OCI-LY3 (cell line): ENCODE results near the gene CCDC106.

ENCODE experiments used
- H2AFZ ChIP-seq: fragments of 200-600, 300-600 bp; shearing (Covaris generic); 2 replicates; pipeline ENCODE4 v1.6.0; 2014; ENCODE audit warnings: antibody characterized with exemption, low read depth, low read length
- H3K27ac ChIP-seq: fragments of 200-600, 300-600 bp; sonication (generic); 2 replicates; pipeline ENCODE4 v1.5.1; 2014; ENCODE audit warnings: mild to moderate bottlenecking, low read length, moderate library complexity, mixed read lengths
- H3K27me3 ChIP-seq: fragments of 200-600, 300-600 bp; sonication (generic); 2 replicates; pipeline ENCODE4 v1.6.1; 2014; ENCODE audit warnings: low read depth, low read length, mixed read lengths
- H3K36me3 ChIP-seq: fragments of 200-600, 300-600 bp; sonication (generic); replicated peaks from 2 replicates; pipeline ENCODE3; 2014; ENCODE audit warnings: low read depth, low read length, mixed read lengths
- H3K4me1 ChIP-seq: fragments of 300-600, 200-600 bp; sonication (generic); 2 replicates; pipeline ENCODE4 v1.6.1; 2014; ENCODE audit warnings: low read length, mixed read lengths
- H3K4me2 ChIP-seq: fragments of 200-600, 300-600 bp; sonication (generic); 2 replicates; pipeline ENCODE4 v1.6.1; 2014; ENCODE audit warnings: low read length, mixed read lengths
- H3K4me3 ChIP-seq: fragments of 300-600, 200-600 bp; sonication (generic); 2 replicates; pipeline ENCODE4 v1.5.1; 2014; ENCODE audit warnings: antibody characterized with exemption, mild to moderate bottlenecking, low read length, moderate library complexity
- H3K79me2 ChIP-seq: fragments of 300-600, 200-600 bp; shearing (Covaris generic); 2 replicates; pipeline ENCODE4 v1.6.1; 2014; ENCODE audit warnings: mild to moderate bottlenecking, low read length, mixed read lengths
- H3K9ac ChIP-seq: fragments of 300-600, 200-600 bp; shearing (Covaris generic); 2 replicates; pipeline ENCODE4 v1.6.0; 2014; ENCODE audit warnings: mild to moderate bottlenecking, low read length, moderate library complexity
- H3K9me3 ChIP-seq: fragments of 200-600, 300-600 bp; shearing (Covaris generic); 2 replicates; pipeline ENCODE4 v1.6.1; 2014; ENCODE audit warnings: low read length, mixed read lengths; ENCODE audit not compliant: insufficient read depth
- H4K20me1 ChIP-seq: fragments of 200-600, 300-600 bp; sonication (generic); 2 replicates; pipeline ENCODE4 v1.6.1; 2016; ENCODE audit warnings: low read length, mixed read lengths; ENCODE audit not compliant: insufficient read depth
- EZH2phosphoT487 ChIP-seq: fragments of 200-600 bp; shearing (Covaris generic); IDR thresholded peaks from 2 replicates; pipeline ENCODE4 v1.6.1; 2018; ENCODE audit warnings: antibody characterized with exemption, mixed run types, low read depth
- TF ChIP-seq, protein P1 (sequence below): fragments of 200-600, 300-600 bp; sonication (generic); IDR thresholded peaks from 2 replicates; pipeline ENCODE4 v1.5.1; 2014; ENCODE audit warnings: antibody characterized with exemption, low read length, low read depth

CCDC106 gene

DNA sequence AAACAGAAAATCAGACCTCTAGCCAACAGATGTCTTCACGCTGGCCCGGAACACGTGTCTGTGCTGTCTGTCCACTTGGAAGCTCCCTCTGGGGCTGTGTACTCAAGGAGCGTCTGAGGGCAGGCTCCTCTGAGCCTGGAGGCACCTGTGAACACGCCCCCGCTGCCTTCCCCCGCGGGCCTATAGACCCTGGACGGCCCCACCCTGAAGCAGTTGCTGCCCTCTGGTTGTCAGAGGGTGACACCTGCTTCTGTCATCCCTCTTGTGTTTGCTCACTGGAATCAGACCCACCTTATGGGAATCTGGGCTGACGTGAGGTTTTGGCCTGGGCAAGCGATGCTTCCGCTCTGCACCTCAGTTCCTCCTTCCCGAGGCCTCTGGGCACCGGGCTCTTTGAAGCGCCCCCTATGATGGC, 46.2 kb downstream of the CCDC106 start:
- Histone ChIP-seq H3K9me3 (no peaks in the 10 kb centered on the region), H3K4me2 (no peak overlapping the region), H3K27me3 (no peaks in the 10 kb centered on the region), H3K79me2 (0 out of 2 replicates have a peak, but pooled peaks cover 7% of the 10 kb centered on the region), H2AFZ (no peak overlapping the region), H4K20me1 (peaks cover 18% of the 10 kb centered on the region), H3K4me1 (no peaks in the 10 kb centered on the region), H3K36me3 (peaks cover 85% of the 10 kb centered on the region), H3K9ac (no peak overlapping the region), H3K4me3 (no peak overlapping the region), H3K27ac (no peak overlapping the region)
- TF ChIP-seq, protein P1, sequence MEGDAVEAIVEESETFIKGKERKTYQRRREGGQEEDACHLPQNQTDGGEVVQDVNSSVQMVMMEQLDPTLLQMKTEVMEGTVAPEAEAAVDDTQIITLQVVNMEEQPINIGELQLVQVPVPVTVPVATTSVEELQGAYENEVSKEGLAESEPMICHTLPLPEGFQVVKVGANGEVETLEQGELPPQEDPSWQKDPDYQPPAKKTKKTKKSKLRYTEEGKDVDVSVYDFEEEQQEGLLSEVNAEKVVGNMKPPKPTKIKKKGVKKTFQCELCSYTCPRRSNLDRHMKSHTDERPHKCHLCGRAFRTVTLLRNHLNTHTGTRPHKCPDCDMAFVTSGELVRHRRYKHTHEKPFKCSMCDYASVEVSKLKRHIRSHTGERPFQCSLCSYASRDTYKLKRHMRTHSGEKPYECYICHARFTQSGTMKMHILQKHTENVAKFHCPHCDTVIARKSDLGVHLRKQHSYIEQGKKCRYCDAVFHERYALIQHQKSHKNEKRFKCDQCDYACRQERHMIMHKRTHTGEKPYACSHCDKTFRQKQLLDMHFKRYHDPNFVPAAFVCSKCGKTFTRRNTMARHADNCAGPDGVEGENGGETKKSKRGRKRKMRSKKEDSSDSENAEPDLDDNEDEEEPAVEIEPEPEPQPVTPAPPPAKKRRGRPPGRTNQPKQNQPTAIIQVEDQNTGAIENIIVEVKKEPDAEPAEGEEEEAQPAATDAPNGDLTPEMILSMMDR: no peak
- no peak for TF ChIP-seq EZH2phosphoT487

DNA sequence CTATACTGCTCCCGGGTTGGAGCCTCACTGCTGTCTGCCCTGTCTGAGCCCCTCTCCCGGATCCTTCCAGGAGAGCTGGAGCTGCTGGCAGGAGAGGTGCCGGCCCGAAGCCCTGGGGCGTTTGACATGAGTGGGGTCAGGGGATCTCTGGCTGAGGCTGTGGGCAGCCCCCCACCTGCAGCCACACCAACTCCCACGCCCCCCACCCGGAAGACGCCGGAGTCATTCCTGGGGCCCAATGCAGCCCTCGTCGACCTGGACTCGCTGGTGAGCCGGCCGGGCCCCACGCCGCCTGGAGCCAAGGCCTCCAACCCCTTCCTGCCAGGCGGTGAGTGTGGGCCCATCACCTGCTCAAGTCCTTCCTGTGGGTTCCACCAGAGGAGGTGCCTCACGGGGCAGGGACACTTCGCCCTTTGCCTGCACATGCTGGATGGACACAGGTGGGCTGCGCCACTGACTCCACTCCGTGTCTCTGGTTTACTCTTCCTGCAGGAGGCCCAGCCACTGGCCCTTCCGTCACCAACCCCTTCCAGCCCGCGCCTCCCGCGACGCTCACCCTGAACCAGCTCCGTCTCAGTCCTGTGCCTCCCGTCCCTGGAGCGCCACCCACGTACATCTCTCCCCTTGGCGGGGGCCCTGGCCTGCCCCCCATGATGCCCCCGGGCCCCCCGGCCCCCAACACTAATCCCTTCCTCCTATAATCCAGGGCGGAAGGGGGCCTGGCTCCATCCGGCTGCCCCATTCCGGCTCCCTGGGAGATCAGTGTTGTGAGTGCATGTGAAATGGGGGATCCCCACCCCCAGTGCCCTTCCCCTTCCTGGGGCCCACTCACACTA, 46.9 kb downstream of the CCDC106 start:
- peaks cover 84% of the 10 kb centered on the region for H3K36me3 ChIP-seq
- no peak for TF ChIP-seq EZH2phosphoT487
- TF ChIP-seq, protein P1: no peak

DNA sequence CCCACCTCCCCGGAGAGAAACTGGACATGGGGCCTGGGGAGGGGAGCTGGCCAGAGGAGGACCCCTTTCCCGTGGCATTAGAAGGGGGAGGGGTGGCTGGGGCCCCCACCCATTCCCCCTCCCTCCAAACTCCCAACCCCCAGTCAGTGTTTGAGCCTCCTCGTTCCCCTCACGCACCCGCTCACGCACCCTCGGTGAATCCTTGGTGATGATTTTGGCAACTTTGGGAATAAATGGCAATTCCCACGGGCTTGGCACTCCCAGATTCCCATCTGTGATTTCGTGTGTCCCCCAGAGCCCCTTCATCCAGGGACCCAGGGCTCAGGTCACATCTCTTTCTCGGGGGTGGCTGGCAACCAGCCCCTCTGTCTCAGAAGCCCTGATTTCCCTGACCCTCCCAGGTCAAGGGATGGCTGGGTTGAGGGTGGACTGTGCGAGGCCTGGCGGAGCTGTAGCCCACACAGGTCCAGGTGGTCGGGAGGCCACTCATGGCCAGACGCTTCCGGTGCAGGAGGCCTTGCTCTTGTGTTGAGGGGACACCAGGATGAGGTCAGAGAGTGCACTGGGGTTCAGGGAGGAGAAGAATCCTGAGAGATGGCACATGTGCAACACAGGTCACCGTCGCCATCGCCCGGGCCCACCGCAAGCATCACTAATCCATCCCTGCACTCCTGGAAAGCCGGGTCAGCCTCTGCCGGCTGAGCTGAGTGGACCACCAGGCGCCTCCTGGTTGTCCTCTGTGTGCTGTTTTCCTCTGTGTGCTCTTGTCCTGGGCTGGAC, 47.7 kb downstream of the CCDC106 start:
- no peaks in the 10 kb centered on the region for H3K27me3 ChIP-seq
- H4K20me1 ChIP-seq: peaks cover 6% of the 10 kb centered on the region; the same call in 1 of the 2 replicates
- TF ChIP-seq, protein P1: no peak
- TF ChIP-seq EZH2phosphoT487: no peak

More for the DNA sequence above, 46.9 kb downstream of the CCDC106 start:
- no peaks in the 10 kb centered on the region for H3K4me1 ChIP-seq
- no peak overlapping the region for H3K4me3 ChIP-seq
- H3K27ac ChIP-seq: no peak overlapping the region
- H3K9me3 ChIP-seq: no peaks in the 10 kb centered on the region
- peaks cover 12% of the 10 kb centered on the region for H4K20me1 ChIP-seq
- H3K4me2 ChIP-seq: no peak overlapping the region
- no peaks in the 10 kb centered on the region for H3K27me3 ChIP-seq
- no peak overlapping the region for H3K9ac ChIP-seq
- H3K79me2 ChIP-seq: 0 out of 2 replicates have a peak, but pooled peaks cover 1% of the 10 kb centered on the region
- H2AFZ ChIP-seq: no peak overlapping the region

DNA sequence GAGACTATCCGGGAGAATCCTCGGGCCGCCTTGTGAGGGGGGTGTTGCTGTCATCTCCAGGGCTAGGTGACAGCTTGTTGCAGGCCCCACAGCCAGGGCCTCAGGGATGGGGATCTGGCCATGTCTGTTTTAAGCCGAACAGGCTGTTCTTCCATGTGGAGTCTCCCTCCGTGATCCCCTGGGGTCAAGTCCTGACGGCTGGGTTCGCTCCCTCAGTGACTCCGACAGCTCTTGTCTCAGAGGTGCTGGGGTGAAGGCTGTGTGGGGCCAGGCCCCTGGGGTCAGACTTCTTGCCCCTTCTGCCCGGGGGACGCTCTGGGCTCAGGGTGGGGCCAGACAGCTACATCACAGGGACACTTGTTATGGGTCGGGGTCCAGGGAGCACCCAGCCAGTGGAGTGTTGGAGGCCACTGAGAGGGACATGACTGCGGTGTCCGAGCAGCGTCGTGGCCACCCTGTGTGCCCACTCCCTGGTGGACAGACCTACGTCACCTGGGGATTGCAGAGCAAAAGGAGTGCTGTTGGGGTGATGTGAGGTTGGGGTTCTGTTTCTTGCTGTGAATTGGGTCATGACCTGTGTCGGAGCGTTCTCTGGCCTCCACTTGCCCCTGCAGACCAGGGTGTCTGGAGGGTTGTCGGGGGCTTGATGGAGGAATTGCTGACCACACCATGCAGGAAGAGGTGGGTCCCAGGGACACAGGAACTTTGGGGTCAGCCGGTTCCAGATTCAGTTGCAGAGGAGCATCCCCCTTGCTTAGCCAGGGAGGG, 48.5 kb downstream of the CCDC106 start:
- Histone ChIP-seq H3K27me3 (no peaks in the 10 kb centered on the region), H3K4me2 (no peak overlapping the region), H3K27ac (no peak overlapping the region), H3K9me3 (no peaks in the 10 kb centered on the region), H3K4me3 (no peak overlapping the region), H3K4me1 (no peaks in the 10 kb centered on the region), H3K79me2 (no peaks in the 10 kb centered on the region), H3K9ac (no peak overlapping the region), H2AFZ (no peak overlapping the region), H3K36me3 (peaks cover 78% of the 10 kb centered on the region), H4K20me1 (peaks cover 2% of the 10 kb centered on the region; the same call in 1 of the 2 replicates)
- TF ChIP-seq, protein P1: no peak
- no peak for TF ChIP-seq EZH2phosphoT487

More for the DNA sequence above, 47.7 kb downstream of the CCDC106 start:
- Histone ChIP-seq H3K27ac (no peak overlapping the region), H3K4me2 (no peak overlapping the region), H2AFZ (no peak overlapping the region), H3K4me1 (no peaks in the 10 kb centered on the region), H3K9me3 (no peaks in the 10 kb centered on the region), H3K4me3 (no peak overlapping the region), H3K9ac (no peak overlapping the region), H3K36me3 (peaks cover 80% of the 10 kb centered on the region), H3K79me2 (no peaks in the 10 kb centered on the region)
